ENCODE measurements around the gene SPDYE3.
"Not testable (repeated sequence)": the region's sequence is repeated elsewhere in the genome, so short reads cannot be mapped to it uniquely, and the experiment has no call there.

Gene SPDYE3, protein sequence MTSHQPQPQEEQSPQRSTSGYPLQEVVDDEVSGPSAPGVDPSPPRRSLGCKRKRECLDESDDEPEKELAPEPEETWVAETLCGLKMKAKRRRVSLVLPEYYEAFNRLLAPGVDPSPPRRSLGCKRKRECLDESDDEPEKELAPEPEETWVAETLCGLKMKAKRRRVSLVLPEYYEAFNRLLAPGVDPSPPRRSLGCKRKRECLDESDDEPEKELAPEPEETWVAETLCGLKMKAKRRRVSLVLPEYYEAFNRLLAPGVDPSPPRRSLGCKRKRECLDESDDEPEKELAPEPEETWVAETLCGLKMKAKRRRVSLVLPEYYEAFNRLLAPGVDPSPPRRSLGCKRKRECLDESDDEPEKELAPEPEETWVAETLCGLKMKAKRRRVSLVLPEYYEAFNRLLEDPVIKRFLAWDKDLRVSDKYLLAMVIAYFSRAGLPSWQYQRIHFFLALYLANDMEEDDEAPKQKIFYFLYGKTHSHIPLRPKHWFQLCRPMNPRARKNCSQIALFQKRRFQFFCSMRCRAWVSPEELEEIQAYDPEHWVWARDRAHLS

DNA sequence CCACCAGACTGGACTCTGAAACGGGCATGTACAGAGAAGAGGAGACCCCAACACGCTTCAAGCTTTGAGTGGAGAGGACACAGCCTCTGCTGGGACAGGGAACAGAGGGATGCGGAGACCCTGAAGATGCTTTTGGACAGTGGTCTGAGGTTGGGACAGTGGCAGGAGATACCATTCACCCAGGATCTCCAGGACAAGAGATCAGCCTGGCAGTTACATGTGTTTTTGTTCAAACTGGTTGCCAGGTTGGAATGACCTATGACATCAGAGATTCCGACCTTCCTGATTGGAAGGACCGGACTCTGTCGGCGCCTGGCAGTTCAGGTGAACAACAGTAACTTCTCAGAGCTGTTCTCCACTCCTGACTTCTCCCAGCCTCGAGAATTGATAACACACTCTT lies at the start of gene SPDYE3:
Gene SPDYE3, plus strand, starts transcription at position 301 of the 400 bp plus-strand sequence. CDS start 184 bp downstream, outside the sequence.
- H3K4me3 ChIP-seq (ENCODE audit: low read depth, low read length); in situ Hi-C loops (cut with HindIII; ENCODE audit: low sequenced_read_pairs); DNase-seq (ENCODE audit: low read depth): not testable (repeated sequence)

DNA sequence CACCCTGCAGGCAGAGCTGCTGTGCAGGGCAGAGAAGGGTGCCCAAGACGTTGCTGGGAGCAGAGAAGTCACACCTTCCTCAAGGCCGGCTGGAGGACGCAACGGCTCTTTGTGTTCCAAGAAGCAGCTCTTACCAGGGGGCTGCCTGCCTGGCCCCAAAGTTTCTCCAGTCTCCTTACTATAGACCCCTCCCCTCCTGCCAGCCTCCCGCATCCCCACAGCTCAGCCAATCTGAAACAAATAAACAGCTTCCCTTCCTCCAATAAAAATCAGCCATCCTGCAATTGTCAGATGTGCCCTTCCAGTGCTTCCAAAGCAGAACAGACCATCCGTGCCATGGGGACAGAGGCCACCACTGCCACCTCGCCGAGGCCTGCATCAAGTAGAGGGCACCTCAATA lies 47.5 kb upstream of the SPDYE3 start:
- H3K4me3 ChIP-seq (ENCODE audit: low read depth, low read length); in situ Hi-C loops (cut with HindIII; ENCODE audit: low sequenced_read_pairs); DNase-seq (ENCODE audit: low read depth): not testable (repeated sequence)

DNA sequence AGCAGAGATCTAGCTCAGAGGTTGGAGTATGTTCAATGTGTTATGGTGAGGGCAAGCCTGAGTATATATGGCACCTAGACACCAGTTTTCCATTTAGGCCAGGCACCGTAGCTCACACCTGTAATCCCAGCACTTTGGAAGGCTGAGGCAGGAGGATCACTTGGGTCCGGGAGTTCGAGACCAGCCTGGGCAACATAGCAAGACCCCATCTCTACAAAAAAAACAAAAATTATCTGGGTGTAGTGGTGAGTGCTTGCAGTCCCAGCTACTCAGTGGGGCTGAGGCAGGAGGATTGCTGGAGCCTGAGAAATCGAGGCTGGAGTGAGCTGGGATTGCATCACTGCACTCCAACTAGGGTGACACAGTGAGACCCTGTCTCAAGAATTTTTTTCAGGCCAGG lies 44.6 kb upstream of the SPDYE3 start:
- DNase-seq (ENCODE audit: low read depth); H3K4me3 ChIP-seq (ENCODE audit: low read depth, low read length); in situ Hi-C loops (cut with HindIII; ENCODE audit: low sequenced_read_pairs): not testable (repeated sequence)

DNA sequence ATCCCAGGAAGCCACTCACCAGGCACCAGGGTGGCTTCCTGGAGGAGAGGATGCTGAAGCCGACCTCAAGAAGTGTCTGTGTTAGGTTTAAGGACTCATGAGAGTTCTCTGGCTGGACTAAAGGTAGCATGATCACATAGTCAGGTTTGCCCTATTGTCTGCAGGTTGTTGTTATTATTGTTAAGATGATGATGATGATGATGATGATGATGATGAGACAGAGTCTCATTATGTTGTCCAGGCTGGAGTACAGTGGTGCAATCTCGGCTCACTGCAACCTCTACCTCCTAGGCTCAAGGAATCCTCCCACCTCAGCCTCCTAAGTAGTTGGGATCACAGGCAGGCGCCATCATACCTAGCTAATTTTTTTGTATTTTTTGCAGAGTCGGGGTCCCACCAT lies 43.3 kb upstream of the SPDYE3 start:
- H3K4me3 ChIP-seq (ENCODE audit: low read depth, low read length); DNase-seq (ENCODE audit: low read depth); in situ Hi-C loops (cut with HindIII; ENCODE audit: low sequenced_read_pairs): not testable (repeated sequence)

DNA sequence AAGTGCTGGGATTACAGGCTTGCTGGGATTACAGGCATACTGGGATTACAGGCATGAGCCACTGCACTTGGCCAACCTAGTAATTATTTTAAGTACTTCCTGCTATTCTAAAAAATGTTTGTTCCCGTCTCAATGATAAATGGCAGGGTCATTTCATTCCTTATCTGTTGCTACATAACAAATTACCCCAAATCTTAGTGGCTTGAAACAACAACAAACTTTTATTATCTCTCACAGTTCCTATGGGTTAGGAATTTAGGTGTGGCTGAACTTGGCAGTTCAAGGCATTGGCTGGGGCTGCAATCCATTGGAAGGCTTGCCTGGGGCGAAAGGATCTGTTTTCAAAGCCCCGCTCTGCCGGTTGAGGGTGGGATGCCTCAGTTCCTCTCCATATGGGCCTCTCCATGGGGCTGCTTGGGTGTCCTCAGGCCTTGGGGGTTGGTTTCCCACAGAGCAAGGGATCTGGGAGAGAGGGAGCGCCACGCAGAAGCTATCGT lies 42.8 kb upstream of the SPDYE3 start:
- H3K4me3 ChIP-seq (ENCODE audit: low read depth, low read length); in situ Hi-C loops (cut with HindIII; ENCODE audit: low sequenced_read_pairs); DNase-seq (ENCODE audit: low read depth): not testable (repeated sequence)

DNA sequence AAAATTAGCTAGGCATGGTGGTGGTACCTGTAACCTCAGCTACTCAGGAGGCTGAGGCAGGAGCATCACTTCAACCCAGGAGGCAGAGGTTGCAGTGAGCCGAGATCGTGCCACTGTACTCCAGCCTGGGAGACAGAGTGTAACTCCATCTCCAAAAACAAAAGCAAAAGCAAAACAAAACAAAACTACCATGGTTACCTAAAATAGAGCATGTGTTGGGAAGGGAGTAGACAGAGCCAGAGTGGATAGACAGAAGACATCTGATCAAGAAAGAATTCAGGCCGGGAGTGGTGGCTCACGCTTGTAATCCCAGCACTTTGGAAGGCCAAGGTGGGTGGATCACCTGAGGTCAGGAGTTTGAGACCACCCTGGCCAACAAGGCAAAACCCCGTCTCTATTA lies 41.7 kb upstream of the SPDYE3 start:
- in situ Hi-C loops (cut with HindIII; ENCODE audit: low sequenced_read_pairs); H3K4me3 ChIP-seq (ENCODE audit: low read depth, low read length); DNase-seq (ENCODE audit: low read depth): not testable (repeated sequence)

DNA sequence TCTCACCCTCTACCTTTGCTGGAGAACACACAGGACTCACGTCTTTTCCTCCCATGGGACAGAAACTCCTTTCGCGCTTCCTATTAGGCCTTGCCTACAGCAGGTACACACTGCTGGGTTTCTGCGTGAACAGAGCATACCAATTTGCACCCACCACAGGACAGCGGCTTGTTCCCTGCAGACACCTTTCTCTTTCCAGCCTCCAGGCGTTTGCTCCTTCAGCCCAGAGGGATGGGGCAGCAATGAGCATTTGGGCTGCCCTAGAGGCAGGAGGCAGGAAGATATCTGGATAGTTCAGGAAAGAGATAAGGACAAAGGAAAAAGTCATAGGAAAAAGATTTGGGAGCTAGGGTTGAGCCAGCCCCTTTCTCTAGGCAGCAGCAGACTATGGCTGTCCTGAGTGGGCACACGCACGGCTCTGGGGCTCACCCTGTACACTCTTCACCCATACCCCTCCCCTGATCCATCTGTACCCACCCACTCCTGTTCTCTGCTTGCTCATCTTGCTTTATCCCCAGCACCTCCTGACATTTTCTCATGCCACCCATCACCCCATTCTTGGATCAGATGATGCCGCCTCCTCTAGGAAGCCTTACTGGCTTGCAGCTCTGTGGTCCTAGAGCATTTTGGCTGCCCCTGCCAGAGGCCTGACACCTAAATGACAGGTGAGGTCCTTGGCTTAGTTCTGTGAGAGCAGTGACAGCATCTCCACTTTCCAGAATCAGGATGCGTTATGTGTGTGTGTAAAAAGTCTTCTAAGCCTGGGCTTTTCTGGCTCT lies 40.7 kb upstream of the SPDYE3 start:
- TF ChIP-seq, protein P1, sequence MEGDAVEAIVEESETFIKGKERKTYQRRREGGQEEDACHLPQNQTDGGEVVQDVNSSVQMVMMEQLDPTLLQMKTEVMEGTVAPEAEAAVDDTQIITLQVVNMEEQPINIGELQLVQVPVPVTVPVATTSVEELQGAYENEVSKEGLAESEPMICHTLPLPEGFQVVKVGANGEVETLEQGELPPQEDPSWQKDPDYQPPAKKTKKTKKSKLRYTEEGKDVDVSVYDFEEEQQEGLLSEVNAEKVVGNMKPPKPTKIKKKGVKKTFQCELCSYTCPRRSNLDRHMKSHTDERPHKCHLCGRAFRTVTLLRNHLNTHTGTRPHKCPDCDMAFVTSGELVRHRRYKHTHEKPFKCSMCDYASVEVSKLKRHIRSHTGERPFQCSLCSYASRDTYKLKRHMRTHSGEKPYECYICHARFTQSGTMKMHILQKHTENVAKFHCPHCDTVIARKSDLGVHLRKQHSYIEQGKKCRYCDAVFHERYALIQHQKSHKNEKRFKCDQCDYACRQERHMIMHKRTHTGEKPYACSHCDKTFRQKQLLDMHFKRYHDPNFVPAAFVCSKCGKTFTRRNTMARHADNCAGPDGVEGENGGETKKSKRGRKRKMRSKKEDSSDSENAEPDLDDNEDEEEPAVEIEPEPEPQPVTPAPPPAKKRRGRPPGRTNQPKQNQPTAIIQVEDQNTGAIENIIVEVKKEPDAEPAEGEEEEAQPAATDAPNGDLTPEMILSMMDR (IDR thresholded peaks at IDR 0.05; ENCODE audit: low read depth, low read length, missing control alignments): no peak
- no peak overlapping the region for H3K4me3 ChIP-seq (ENCODE audit: low read depth, low read length)
- DNase-seq (ENCODE audit: low read depth): no peak
- in situ Hi-C loops (cut with HindIII; ENCODE audit: low sequenced_read_pairs): no loop called here

DNA sequence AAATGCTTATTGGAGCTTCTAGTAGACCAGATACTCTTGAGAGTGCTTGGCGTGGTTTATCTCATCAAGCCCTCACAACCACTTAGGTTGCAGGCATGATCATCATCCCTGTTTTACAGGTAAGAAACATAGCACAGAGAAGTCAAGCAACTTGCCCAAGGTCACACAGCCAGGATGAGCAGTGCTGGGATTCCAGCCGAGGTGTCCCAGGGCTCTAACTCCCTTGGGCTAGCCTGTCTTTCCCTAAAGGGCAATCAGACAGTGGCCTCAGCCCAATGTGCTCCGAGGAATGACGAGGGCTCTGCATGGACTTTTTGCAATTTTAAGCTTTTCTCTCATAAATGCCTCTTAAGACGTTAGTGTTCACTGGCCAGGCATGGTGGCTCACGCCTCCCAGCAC lies 39.9 kb upstream of the SPDYE3 start:
- no peak for DNase-seq (ENCODE audit: low read depth)
- TF ChIP-seq, protein P1 (IDR thresholded peaks at IDR 0.05; ENCODE audit: low read depth, low read length, missing control alignments): no peak
- in situ Hi-C loops (cut with HindIII; ENCODE audit: low sequenced_read_pairs): no loop called here
- H3K4me3 ChIP-seq (ENCODE audit: low read depth, low read length): no peak overlapping the region

DNA sequence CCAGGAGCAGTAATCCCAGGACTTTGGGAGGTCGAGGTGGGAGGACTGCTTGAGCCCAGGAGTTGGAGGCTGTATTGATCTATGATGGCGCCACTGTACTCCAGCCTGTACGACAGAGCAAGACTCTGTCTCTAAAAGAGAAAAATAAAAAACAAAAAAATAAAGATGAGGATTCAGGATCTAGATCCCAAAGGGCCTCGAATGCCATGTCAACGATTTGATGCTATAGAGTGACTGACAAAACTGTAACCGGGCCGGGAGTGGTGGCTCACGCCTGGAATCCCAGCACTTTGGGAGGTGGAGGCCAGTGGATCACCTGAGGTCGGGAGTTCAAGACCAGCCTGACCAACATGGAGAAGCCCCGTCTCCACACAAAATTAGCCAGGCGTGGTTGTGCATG lies 38.6 kb upstream of the SPDYE3 start:
- H3K4me3 ChIP-seq (ENCODE audit: low read depth, low read length); DNase-seq (ENCODE audit: low read depth); in situ Hi-C loops (cut with HindIII; ENCODE audit: low sequenced_read_pairs): not testable (repeated sequence)

DNA sequence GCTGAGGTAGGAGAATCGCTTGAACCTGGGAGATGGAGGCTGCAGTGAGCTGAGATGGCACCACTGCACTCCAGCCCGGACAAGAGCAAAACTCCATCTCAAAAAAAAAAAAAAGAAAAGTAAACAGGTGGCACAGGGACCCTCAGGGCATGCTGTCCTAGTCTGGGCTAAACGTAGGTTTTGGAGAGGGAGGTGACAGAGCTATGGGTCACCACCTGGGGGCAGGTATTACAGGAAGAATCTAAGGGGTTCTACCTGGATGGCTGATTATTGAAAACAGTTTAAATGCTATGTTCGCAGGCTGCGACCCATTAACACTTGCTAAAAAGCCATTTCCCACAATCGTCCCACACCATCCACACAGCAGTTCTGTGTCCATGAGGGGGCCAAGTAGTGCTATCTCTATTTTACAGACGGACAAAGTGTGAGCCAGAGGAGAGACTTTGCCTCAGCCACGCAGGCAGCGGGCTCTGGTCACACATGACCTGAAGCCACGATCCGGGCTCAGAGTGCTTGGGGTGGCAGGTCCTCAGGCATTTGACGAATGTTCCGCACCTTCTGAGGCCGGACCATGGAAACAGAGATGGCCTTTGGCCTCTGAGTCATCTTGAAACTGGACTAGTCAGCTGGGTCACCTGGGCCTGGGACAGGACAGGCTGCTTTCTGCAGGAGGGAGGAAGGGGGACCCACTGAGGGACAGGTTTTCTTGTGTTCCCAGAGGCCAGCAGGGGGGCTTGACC lies 38.0 kb upstream of the SPDYE3 start:
- DNase-seq (ENCODE audit: low read depth); in situ Hi-C loops (cut with HindIII; ENCODE audit: low sequenced_read_pairs): not testable (repeated sequence)
- peak overlapping the region; percentile 51 for H3K4me3 ChIP-seq (ENCODE audit: low read depth, low read length)

DNA sequence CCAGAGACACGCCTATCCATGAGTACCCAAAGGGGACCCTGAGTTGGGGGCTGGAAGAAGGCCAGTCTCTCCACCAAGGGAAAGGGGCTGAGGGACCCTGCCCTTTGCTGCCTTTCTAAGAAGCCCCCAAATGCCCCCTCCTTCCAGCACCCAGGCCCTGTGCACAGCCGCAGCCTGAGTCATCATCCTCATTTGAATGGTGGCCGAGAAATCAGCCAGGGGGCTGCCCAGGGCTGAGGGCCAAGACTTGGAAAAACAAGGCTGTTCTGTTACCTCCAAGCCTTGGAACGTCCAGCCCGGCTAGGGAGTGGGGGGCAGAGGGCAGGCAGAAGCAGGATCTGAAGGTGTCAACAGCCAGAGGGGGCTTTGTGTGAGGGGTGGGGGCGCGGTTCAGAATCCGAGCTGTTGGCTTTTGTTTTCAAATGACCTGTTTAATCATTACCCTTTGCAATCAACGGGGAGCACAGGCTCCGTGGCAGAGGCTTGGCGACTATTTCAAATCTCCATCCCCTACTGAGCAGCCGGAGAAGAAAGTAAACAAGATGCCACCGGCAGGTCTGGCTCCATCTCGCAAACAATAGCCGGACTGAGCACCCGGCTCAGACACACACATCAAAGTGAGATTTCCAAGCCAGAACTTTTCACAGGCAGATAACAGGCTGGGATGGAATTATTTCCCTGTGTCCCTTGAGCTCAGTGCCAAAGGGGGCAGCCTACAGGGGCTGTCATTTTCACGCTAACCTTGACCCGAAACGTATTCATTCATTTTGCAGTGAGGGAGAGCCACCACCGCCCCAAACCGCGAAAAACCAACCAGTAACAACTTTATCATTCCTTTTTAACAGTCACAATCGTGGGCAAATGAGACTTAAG lies 37.2 kb upstream of the SPDYE3 start:
- in situ Hi-C loops (cut with HindIII; ENCODE audit: low sequenced_read_pairs): not testable (repeated sequence)
- H3K4me3 ChIP-seq (ENCODE audit: low read depth, low read length): peak overlapping the region; percentile 51
- DNase-seq (ENCODE audit: low read depth): peak; percentile 29

DNA sequence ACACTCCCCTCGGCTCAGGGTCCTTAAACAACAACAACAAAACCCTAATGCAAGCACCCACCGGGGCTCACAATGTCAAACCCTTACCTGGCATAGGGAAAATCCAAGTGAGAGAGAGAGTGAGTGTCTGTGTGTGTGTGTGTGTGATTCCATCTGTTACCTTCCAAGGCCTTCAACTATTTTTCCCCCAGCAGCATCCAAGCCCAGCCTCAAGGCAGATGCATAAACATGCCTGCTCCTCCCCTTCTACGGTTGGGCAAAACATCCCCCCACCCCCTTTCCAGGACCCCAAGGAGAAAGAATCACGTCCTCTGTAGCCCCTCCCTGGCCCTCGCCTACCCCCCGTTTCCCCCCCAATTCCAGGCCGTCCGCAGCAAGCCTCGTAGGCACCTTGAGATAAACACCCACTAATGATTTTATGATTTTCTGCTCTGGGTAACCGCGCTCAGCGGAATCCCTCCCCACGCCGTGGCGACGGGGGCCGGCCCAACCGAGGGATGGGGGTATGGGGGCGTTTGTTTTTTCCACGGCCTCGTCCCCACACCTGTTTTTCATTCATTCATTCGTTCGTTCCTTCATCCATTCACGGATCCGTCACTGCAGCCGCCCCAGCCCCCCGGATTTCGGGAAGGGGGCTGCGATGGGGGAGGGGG lies 36.4 kb upstream of the SPDYE3 start:
- DNase-seq (ENCODE audit: low read depth); in situ Hi-C loops (cut with HindIII; ENCODE audit: low sequenced_read_pairs): not testable (repeated sequence)
- peak overlapping the region; percentile 51 for H3K4me3 ChIP-seq (ENCODE audit: low read depth, low read length)

Measured in astrocyte of the cerebellum (primary cell).